Keratinocyte (primary cell): ENCODE data around the gene SLC19A1. TPM values are rescaled to one million over a fixed set of nuclear protein-coding genes. Genes with fewer than 3 reads are reported as not detected.

Experiments used
- DNase-seq: peaks from one replicate; pipeline ENCODE4 v3.0.0-alpha.2; 2011; ENCODE audit warnings: low read depth, missing footprints, low spot score
- FAIRE-seq: peaks from 2 replicates; lab custom pipeline; 2011; peaks lifted over from hg19 to GRCh38; lab: Jason Lieb, UNC
- H2AFZ ChIP-seq: 2 replicates; pipeline ENCODE4 v1.6.0; 2012; ENCODE audit warnings: low read length, control low read depth, inconsistent platforms; ENCODE audit not compliant: control insufficient read depth
- H3K27ac ChIP-seq: 2 replicates; pipeline ENCODE4 v1.5.1; 2011; ENCODE audit warnings: low read length; ENCODE audit not compliant: control insufficient read depth, insufficient read depth
- H3K27me3 ChIP-seq: 3 replicates; pipeline ENCODE4 v1.6.0; 2011; ENCODE audit warnings: low read length; ENCODE audit not compliant: control insufficient read depth, insufficient read depth; ENCODE audit errors: extremely low read depth
- H3K36me3 ChIP-seq, 2 experiments: 2 replicates in 1 of 2; 3 replicates in 1 of 2; pipeline ENCODE4 v1.5.1; 2011; ENCODE audit warnings: low read length in 2 of 2, mild to moderate bottlenecking in 1 of 2; ENCODE audit not compliant: control insufficient read depth in 2 of 2, insufficient read depth in 2 of 2; ENCODE audit errors: extremely low read depth in 1 of 2
- H3K4me1 ChIP-seq: 3 replicates; pipeline ENCODE4 v1.5.1; 2011; ENCODE audit warnings: low read length; ENCODE audit not compliant: control insufficient read depth, insufficient read depth; ENCODE audit errors: extremely low read depth
- H3K4me2 ChIP-seq: 3 replicates; pipeline ENCODE4 v1.6.0; 2011; ENCODE audit warnings: low read depth, low read length; ENCODE audit not compliant: control insufficient read depth, insufficient read depth; ENCODE audit errors: extremely low read depth
- H3K4me3 ChIP-seq, 3 experiments: fragments of 200-600 bp in 1 of 3; sonication (generic) in 1 of 3; 2 replicates in 2 of 3; 3 replicates in 1 of 3; pipeline ENCODE4 v1.5.1; 2011 to 2016; ENCODE audit warnings: low read length in 3 of 3, mild to moderate bottlenecking in 3 of 3, control low read depth in 2 of 3, inconsistent platforms in 1 of 3, low read depth in 1 of 3, mixed read lengths in 1 of 3, mixed run types in 1 of 3, moderate library complexity in 1 of 3; ENCODE audit not compliant: control insufficient read depth in 2 of 3, insufficient read depth in 2 of 3; ENCODE audit errors: extremely low read depth in 1 of 3
- H3K79me2 ChIP-seq: 2 replicates; pipeline ENCODE4 v1.6.0; 2012; ENCODE audit warnings: low read length; ENCODE audit not compliant: control insufficient read depth, insufficient read depth
- H3K9ac ChIP-seq: 3 replicates; pipeline ENCODE4 v1.6.0; 2011; ENCODE audit warnings: low read length; ENCODE audit not compliant: control insufficient read depth, insufficient read depth; ENCODE audit errors: extremely low read depth
- H3K9me1 ChIP-seq: 3 replicates; pipeline ENCODE4 v1.6.0; 2011; ENCODE audit warnings: low read length; ENCODE audit not compliant: control insufficient read depth, insufficient read depth; ENCODE audit errors: extremely low read depth
- H3K9me3 ChIP-seq: 2 replicates; pipeline ENCODE4 v1.5.1; 2012; ENCODE audit warnings: low read depth, low read length; ENCODE audit not compliant: control insufficient read depth
- H4K20me1 ChIP-seq: 3 replicates; pipeline ENCODE4 v1.6.0; 2011; ENCODE audit warnings: low read length; ENCODE audit not compliant: control insufficient read depth, insufficient read depth; ENCODE audit errors: extremely low read depth
- EZH2 ChIP-seq: IDR thresholded peaks from one replicate; pipeline ENCODE4 v1.6.1; 2012; ENCODE audit warnings: inconsistent platforms, mild to moderate bottlenecking, low read length, moderate library complexity
- dilution Hi-C: fragments of 300-500 bp; cut with MboI; formaldehyde crosslinking; loops from one replicate; pipeline ENCODE4 v1.7.0; 2020; ENCODE audit warnings: low sequenced_read_pairs; ENCODE audit not compliant: extremely low pct_ligation_motif_present
- polyA plus RNA-seq, 5 experiments: library from polyadenylated mRNA; depleted of rRNA in 3 of 5; stranded (reverse) in 3 of 5; stranded (forward) in 1 of 5; unstranded in 1 of 5; fragments of >200 nt; gene quantifications; 1 replicate in 1 of 5; 2 replicates in 3 of 5; 3 replicates in 1 of 5; pipeline versions ENCODE4 v1.2.1 to v1.2.3, GENCODE V29; 2011 to 2012; ENCODE audit warnings: missing spikeins in 2 of 5, low read depth in 1 of 5, low replicate concordance in 1 of 5
- TF ChIP-seq, protein P1 (sequence below), 3 experiments: IDR thresholded peaks in 1 of 3; conservative IDR thresholded peaks in 1 of 3; optimal IDR thresholded peaks in 1 of 3; 2 replicates in 2 of 3; 3 replicates in 1 of 3; pipeline versions ENCODE3 to v1.5.1; 2011; ENCODE audit warnings: low read length in 3 of 3, mild to moderate bottlenecking in 3 of 3, moderate library complexity in 2 of 3, control low read depth in 1 of 3, inconsistent platforms in 1 of 3; ENCODE audit not compliant: insufficient read depth in 2 of 3; ENCODE audit errors: extremely low read depth in 1 of 3

The SLC19A1 gene
- polyA plus RNA-seq, 1 donor (not counting 4 experiments of a cell fraction or from before 2014, with no cell fraction given): 3.8 TPM

DNA sequence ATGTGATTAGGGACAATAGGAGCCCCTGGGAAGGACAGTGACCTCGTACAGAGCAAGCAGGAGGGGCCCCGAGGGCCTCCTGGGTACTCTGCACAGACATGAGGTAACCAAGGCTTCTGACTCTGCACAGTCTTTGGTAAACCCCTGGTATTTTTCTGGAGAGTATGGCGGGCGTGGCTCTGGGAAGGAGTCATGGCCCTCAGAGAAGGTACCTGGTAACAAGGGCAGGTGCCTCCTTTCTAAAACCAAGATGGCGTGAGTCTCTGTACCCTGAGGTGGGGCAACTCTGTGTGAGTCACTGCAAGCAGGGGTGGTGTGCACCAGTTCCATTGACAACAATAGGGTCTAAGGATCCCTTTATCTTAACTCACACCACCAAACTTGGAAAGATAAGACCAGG, 39.9 kb upstream of the SLC19A1 start:
- H3K4me2 ChIP-seq: no peak overlapping the region
- H3K4me3 ChIP-seq: no peak overlapping the region
- TF ChIP-seq EZH2: no peak
- no peaks in the 10 kb centered on the region for H3K27me3 ChIP-seq
- FAIRE-seq (no peak), DNase-seq (no peak)
- no peaks in the 10 kb centered on the region for H3K4me1 ChIP-seq
- dilution Hi-C loops: no loop called here
- no peaks in the 10 kb centered on the region for H3K9me1 ChIP-seq
- peaks cover 6% of the 10 kb centered on the region for H3K9me3 ChIP-seq
- no peak overlapping the region for H3K27ac ChIP-seq
- no peak overlapping the region for H3K9ac ChIP-seq
- no peaks in the 10 kb centered on the region for H4K20me1 ChIP-seq
- H3K36me3 ChIP-seq: no peaks in the 10 kb centered on the region
- no peaks in the 10 kb centered on the region for H3K79me2 ChIP-seq
- no peak overlapping the region for H2AFZ ChIP-seq

DNA sequence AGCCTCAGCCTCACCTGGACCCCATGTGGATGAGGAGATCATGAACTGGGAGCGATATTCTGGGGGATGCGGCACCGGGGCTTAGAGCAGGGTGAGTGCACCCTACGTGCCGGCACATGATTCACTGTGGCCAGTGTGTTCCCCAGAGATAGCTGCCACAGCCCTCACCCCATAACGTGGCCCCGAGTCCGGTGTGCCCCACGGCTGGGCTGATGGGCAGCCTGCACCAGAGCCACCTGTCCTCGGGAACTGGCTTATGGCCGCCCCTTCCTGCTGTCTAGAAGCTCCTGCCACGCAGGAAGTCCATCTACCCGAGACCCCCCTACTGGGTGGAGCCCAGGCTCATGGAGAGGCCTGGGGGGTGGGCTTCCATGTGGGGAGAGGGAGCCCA, 39.1 kb upstream of the SLC19A1 start:
- dilution Hi-C loops: no loop called here
- H2AFZ ChIP-seq: no peak overlapping the region
- H3K9me1 ChIP-seq: no peaks in the 10 kb centered on the region
- no peaks in the 10 kb centered on the region for H3K4me1 ChIP-seq
- H3K79me2 ChIP-seq: no peaks in the 10 kb centered on the region
- H3K9me3 ChIP-seq: peaks cover 5% of the 10 kb centered on the region
- no peak for TF ChIP-seq EZH2
- TF ChIP-seq, protein P1, sequence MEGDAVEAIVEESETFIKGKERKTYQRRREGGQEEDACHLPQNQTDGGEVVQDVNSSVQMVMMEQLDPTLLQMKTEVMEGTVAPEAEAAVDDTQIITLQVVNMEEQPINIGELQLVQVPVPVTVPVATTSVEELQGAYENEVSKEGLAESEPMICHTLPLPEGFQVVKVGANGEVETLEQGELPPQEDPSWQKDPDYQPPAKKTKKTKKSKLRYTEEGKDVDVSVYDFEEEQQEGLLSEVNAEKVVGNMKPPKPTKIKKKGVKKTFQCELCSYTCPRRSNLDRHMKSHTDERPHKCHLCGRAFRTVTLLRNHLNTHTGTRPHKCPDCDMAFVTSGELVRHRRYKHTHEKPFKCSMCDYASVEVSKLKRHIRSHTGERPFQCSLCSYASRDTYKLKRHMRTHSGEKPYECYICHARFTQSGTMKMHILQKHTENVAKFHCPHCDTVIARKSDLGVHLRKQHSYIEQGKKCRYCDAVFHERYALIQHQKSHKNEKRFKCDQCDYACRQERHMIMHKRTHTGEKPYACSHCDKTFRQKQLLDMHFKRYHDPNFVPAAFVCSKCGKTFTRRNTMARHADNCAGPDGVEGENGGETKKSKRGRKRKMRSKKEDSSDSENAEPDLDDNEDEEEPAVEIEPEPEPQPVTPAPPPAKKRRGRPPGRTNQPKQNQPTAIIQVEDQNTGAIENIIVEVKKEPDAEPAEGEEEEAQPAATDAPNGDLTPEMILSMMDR (optimal IDR thresholded peaks at IDR 0.05 in 1 of 3, IDR thresholded peaks at IDR 0.05 in 1 of 3, conservative IDR thresholded peaks at IDR 0.05 in 1 of 3; ENCODE audit: extremely low read depth in 1 of 3, insufficient read depth in 2 of 3, low read length in 3 of 3): no peak
- no peak overlapping the region for H3K27ac ChIP-seq
- FAIRE-seq (no peak), DNase-seq (no peak)
- H3K4me3 ChIP-seq: no peak overlapping the region
- H3K4me2 ChIP-seq: no peak overlapping the region
- no peaks in the 10 kb centered on the region for H3K36me3 ChIP-seq
- no peak overlapping the region for H3K9ac ChIP-seq
- no peaks in the 10 kb centered on the region for H4K20me1 ChIP-seq
- no peaks in the 10 kb centered on the region for H3K27me3 ChIP-seq

DNA sequence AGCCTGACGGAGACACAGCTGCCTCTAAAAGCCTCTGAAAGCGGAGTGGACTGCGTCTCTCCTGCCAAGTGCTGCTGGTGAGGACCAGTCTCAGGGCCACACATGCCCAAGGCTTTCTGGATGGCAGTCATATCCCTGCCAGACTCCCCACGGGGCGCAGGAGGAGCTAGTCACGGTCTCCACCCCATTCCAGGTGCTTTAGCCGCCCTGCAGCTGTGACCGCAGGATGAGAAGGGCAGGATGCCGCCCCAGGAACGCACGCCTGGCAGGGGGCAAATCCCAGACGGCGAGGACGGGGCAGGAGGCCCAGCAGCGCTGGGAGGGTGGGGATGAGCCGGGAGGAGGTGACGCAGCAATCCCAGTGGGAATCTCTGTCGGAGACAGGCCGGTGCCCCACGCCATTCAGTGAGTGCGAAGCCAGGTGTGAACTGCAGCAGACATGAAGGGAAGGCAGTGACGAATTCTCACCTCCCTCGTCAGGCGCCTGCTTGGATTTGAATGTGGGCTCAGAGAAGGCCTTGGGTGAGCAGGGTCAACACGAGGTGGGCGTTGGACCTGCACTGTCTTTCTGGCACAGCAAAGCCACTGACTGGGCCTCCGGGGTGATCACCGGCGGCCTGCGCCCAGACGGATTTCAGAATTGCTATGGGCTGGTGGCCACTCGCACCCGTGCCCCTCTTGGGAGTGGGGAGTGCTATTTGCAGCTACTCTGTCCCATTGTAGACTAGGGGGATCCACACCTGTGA, 38.5 kb upstream of the SLC19A1 start:
- Histone ChIP-seq H3K4me1 (no peaks in the 10 kb centered on the region), H3K9ac (no peak overlapping the region), H4K20me1 (no peaks in the 10 kb centered on the region), H3K9me3 (peaks cover 2% of the 10 kb centered on the region), H2AFZ (no peak overlapping the region), H3K79me2 (no peaks in the 10 kb centered on the region), H3K27ac (no peak overlapping the region), H3K4me2 (no peak overlapping the region), H3K4me3 (no peak overlapping the region), H3K27me3 (no peaks in the 10 kb centered on the region), H3K36me3 (no peaks in the 10 kb centered on the region), H3K9me1 (no peaks in the 10 kb centered on the region)
- no peak for FAIRE-seq
- TF ChIP-seq, protein P1 (optimal IDR thresholded peaks at IDR 0.05 in 1 of 3, IDR thresholded peaks at IDR 0.05 in 1 of 3, conservative IDR thresholded peaks at IDR 0.05 in 1 of 3; ENCODE audit: extremely low read depth in 1 of 3, insufficient read depth in 2 of 3, low read length in 3 of 3): no peak
- no peak for TF ChIP-seq EZH2
- DNase-seq: no peak
- dilution Hi-C loops: no loop called here
